Measurements from ENCODE around the gene RTKN2.

DNA sequence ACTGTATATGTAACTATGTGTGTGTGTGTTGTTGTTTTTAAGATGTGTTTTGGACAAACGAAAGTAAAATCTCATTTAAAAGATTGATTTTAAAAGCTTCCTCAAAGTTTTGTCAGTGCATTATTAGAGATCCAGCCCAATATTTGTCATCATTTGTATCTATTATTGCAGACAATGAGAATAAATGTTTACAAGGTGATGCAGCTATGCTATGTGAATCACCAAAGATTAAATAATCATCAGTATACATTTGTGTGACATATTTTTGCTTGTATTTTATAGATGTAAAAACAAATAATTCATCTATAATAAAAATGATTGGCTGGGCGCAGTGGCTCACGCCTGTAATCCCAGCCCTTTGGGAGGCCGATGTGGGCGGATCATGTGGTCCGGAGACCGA lies 35.3 kb upstream of the RTKN2 start:
- TF ChIP-seq, protein P1, sequence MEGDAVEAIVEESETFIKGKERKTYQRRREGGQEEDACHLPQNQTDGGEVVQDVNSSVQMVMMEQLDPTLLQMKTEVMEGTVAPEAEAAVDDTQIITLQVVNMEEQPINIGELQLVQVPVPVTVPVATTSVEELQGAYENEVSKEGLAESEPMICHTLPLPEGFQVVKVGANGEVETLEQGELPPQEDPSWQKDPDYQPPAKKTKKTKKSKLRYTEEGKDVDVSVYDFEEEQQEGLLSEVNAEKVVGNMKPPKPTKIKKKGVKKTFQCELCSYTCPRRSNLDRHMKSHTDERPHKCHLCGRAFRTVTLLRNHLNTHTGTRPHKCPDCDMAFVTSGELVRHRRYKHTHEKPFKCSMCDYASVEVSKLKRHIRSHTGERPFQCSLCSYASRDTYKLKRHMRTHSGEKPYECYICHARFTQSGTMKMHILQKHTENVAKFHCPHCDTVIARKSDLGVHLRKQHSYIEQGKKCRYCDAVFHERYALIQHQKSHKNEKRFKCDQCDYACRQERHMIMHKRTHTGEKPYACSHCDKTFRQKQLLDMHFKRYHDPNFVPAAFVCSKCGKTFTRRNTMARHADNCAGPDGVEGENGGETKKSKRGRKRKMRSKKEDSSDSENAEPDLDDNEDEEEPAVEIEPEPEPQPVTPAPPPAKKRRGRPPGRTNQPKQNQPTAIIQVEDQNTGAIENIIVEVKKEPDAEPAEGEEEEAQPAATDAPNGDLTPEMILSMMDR (IDR thresholded peaks at IDR 0.05; ENCODE audit: low read depth, low read length): no peak
- no peak for TF ChIP-seq EZH2phosphoT487 (IDR thresholded peaks at IDR 0.05; ENCODE audit: low read depth)
